Measurements from ENCODE around the gene ACE. TPM values are rescaled to one million over a fixed set of nuclear protein-coding genes. Genes with fewer than 3 reads are reported as not detected.

The ACE gene
- total RNA-seq, 5 donors from 2014 or later (not counting 1 experiment from before 2014, with no cell fraction given), result 4.1 to 37.0 (median 12.8) TPM

DNA sequence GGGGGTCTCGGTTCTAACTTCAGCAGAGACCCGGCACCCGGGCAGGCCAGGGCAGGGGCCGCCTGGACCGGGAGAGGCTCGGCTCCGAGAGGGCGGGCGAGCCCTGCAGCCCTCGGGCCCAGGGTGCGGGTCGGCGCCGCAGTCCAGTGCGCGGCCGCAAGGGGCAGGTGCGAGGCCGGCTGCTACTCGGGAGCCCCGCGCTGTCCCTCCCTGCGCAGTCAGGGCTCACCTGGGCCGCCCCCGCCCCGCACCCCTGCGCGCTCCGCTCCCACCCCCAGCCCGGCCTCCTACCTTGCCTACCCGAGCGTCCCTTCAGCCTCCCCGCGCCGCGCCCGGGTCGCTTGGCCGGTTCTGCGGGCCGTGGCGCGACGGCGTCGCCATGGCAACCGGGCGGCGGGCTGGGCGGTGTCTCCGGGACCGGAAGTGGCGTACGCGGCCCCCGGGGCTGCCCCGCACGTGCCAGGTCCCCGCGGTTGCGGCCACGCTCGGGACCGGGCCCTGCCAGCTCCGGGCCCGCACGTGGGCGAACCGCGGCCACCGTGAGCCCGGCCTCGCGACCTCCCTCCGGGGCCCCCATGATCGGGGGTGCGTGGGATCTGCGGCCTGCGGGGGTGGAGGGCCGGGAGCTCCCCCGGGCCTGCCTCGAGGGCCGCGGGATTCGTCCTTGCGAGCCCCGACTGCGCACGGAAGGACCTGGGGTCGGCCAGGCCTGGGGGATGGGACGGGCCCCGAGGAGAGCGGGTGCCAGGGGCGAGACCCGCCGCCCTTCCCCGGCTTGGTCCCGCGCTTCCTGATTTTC lies 30.7 kb upstream of the ACE start, which contains the start of gene CYB561:
Gene CYB561 (minus strand): TSS at position 353 of the 799 bp plus-strand sequence. CDS start 8,759 bp downstream, outside the sequence.
- CTCF ChIA-PET, result interaction anchor here in 1 of 2 donors (1.0 to 1.9 kb wide), 3 partner anchors 21 to 176 kb away, joined by 3 to 13 read pairs (median 7); partner anchors contain the start of gene MAP3K3
- POLR2A ChIA-PET, result interaction anchor here in 1 of 2 donors (0.6 kb wide), 1 partner anchor 25 kb away, joined by 3 read pairs; no protein-coding TSS in a partner anchor
- WGBS (ENCODE audit: insufficient coverage), result 1% methylated on average over 98 of the region's 99 CpGs

DNA sequence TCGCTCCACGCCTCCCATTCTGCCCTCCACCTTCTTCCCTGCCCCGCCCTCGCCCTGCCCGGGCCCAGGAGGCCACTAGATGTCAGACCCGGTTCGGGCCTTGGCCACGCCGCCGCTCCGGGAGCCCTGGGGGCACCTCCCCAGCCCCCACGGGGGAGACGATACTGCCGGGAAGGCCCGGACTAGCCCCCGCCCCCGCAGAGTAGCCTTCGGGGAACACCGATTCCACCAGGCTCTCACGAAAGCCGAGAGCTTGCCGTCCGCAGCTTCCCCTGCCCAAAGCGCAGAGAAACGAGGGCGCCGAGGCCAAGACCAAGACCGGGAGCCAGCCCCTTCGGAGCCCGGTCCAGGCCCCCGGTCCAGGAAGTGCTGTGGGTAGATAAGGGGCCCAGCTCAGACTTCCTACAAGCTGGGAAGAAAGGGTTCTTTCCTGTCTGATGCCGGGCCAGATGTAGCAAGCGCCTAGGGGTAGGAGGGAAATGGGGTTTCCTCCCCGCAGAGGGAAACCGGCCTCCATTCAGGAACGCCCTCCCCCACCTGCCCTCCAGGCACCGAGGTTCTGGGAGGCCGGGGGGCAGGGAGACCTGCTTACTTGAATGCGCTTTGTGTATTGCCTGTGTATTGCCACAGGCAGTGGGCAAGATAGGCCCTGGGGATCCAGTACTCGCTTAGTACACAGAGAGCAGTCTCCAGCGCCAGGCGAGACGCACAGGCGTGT lies 29.9 kb upstream of the ACE start:
- DNase-seq (peak in 27 of 35 experiments; percentile 10 to 61 (median 29)), ATAC-seq (replicated peaks in 1 of 4) (peak; percentile 7 to 27 (median 22))
- peaks cover 2 to 17% of the 10 kb centered on the region in 2 experiments for H3K27me3 ChIP-seq (replicated peaks in 1 of 2; ENCODE audit: control insufficient read depth in 2 of 2, extremely low read depth in 1 of 2, insufficient read depth in 2 of 2, low read length in 1 of 2)
- no peaks in the 10 kb centered on the region for H3K36me3 Mint-ChIP-seq
- H3K4me3 Mint-ChIP-seq, result peak overlapping the region; percentile 70 to 77 (median 71)
- peaks cover 12 to 42% of the 10 kb centered on the region in 2 experiments for H3K4me1 ChIP-seq (ENCODE audit: control insufficient read depth in 1 of 2, extremely low read depth in 1 of 2, insufficient read depth in 2 of 2, low read length in 2 of 2)
- H3K27me3 Mint-ChIP-seq, result peaks cover 0 to 4% of the 10 kb centered on the region in 2 donors
- peak overlapping the region; percentile 96 for H3K27ac ChIP-seq (ENCODE audit: low read length)
- WGBS (ENCODE audit: insufficient coverage), result 11% methylated on average over 35 of the region's 44 CpGs
- peak overlapping the region; percentile 80 to 89 for H3K27ac Mint-ChIP-seq
- no peaks in the 10 kb centered on the region for H3K9me3 Mint-ChIP-seq
- H3K4me3 ChIP-seq (ENCODE audit: control insufficient read depth in 1 of 2, extremely low read depth in 1 of 2, low read length in 1 of 2), result peak overlapping the region; percentile 71 to 80
- no peaks in the 10 kb centered on the region for H3K36me3 ChIP-seq (ENCODE audit: control insufficient read depth in 2 of 2, extremely low read depth in 1 of 2, insufficient read depth in 1 of 2, low read length in 1 of 2)
- ChIA-PET POLR2A (interaction anchor here (0.6 kb wide), 2 partner anchors 24 to 250 kb away, joined by 3 read pairs; no protein-coding TSS in a partner anchor), CTCF (interaction anchor here in 1 of 2 donors (1.0 kb wide), 1 partner anchor 164 kb away, joined by 3 read pairs; no protein-coding TSS in a partner anchor)
- no peaks in the 10 kb centered on the region for H3K9me3 ChIP-seq
- peaks cover 26 to 47% (median 27%) of the 10 kb centered on the region in 3 donors for H3K4me1 Mint-ChIP-seq

More for the DNA sequence above, 30.7 kb upstream of the ACE start, which contains the start of gene CYB561:
- H3K9me3 Mint-ChIP-seq, result no peaks in the 10 kb centered on the region
- H3K27me3 Mint-ChIP-seq, result no peaks in the 10 kb centered on the region
- no peaks in the 10 kb centered on the region for H3K9me3 ChIP-seq
- peak within 1 kb of the TSS; percentile 92 to 95 for H3K27ac Mint-ChIP-seq
- DNase-seq (peak in 34 of 35 experiments; percentile 27 to 83 (median 46)), ATAC-seq (replicated peaks in 1 of 4) (peak; percentile 61 to 75 (median 70))
- H3K4me1 ChIP-seq (ENCODE audit: control insufficient read depth in 1 of 2, extremely low read depth in 1 of 2, insufficient read depth in 2 of 2, low read length in 2 of 2), result peaks cover 12 to 43% of the 10 kb centered on the region in 2 experiments
- H3K36me3 Mint-ChIP-seq, result no peaks in the 10 kb centered on the region
- peak within 1 kb of the TSS; percentile 71 to 80 for H3K4me3 ChIP-seq (ENCODE audit: control insufficient read depth in 1 of 2, extremely low read depth in 1 of 2, low read length in 1 of 2)
- H3K27me3 ChIP-seq (replicated peaks in 1 of 2; ENCODE audit: control insufficient read depth in 2 of 2, extremely low read depth in 1 of 2, insufficient read depth in 2 of 2, low read length in 1 of 2), result peaks cover 2 to 15% of the 10 kb centered on the region in 2 experiments
- peaks cover 26 to 49% (median 27%) of the 10 kb centered on the region in 3 donors for H3K4me1 Mint-ChIP-seq
- H3K4me3 Mint-ChIP-seq, result peak within 1 kb of the TSS; percentile 70 to 82 (median 76)
- H3K27ac ChIP-seq (ENCODE audit: low read length), result peak within 1 kb of the TSS; percentile 96
- no peaks in the 10 kb centered on the region for H3K36me3 ChIP-seq (ENCODE audit: control insufficient read depth in 2 of 2, extremely low read depth in 1 of 2, insufficient read depth in 1 of 2, low read length in 1 of 2)

DNA sequence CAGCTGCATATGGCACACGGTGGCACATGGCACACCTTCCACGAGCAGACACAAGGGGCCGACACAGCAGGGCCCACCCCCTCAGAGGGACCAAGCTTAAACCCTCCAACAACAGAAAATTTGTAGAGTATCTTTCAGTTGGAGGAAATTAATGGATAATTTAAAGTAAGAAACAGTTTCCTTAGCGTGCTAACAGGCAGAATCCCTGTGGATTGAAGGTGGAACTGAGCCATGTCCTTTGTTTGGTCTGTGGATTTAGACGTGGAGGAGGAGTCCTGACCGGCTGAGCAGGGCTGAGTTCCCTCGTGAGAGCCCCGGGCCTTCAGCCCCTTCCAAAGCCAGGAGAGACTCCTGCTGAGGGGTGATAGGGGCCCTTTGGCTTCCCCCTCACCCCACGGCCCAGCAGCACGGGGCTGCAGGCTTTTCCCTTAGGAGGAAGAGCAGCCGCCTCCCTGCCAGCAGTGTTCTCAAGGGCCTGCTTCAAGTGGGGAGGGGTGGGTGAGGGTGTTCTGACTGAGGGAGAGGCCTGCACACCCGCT lies 29.3 kb upstream of the ACE start:
- peak overlapping the region; percentile 71 to 80 for H3K4me3 ChIP-seq (ENCODE audit: control insufficient read depth in 1 of 2, extremely low read depth in 1 of 2, low read length in 1 of 2)
- no peak for DNase-seq
- H3K4me3 Mint-ChIP-seq, result peak overlapping the region; percentile 70 to 77 (median 71)
- ChIA-PET CTCF (no interaction called here), POLR2A (interaction anchor here in 1 of 2 donors (0.6 kb wide), 1 partner anchor 250 kb away, joined by 3 read pairs; no protein-coding TSS in a partner anchor)
- no peaks in the 10 kb centered on the region for H3K36me3 Mint-ChIP-seq
- peaks cover 12 to 42% of the 10 kb centered on the region in 2 experiments for H3K4me1 ChIP-seq (ENCODE audit: control insufficient read depth in 1 of 2, extremely low read depth in 1 of 2, insufficient read depth in 2 of 2, low read length in 2 of 2)
- 100% methylated on average over 1 of the region's 12 CpGs for WGBS (ENCODE audit: insufficient coverage)
- H3K27ac Mint-ChIP-seq, result peak overlapping the region; percentile 80 to 89
- H3K4me1 Mint-ChIP-seq, result peaks cover 24 to 45% (median 26%) of the 10 kb centered on the region in 3 donors
- H3K36me3 ChIP-seq (ENCODE audit: control insufficient read depth in 2 of 2, extremely low read depth in 1 of 2, insufficient read depth in 1 of 2, low read length in 1 of 2), result no peaks in the 10 kb centered on the region
- H3K9me3 Mint-ChIP-seq, result no peaks in the 10 kb centered on the region
- H3K9me3 ChIP-seq, result no peaks in the 10 kb centered on the region
- peaks cover 2 to 17% of the 10 kb centered on the region in 2 experiments for H3K27me3 ChIP-seq (replicated peaks in 1 of 2; ENCODE audit: control insufficient read depth in 2 of 2, extremely low read depth in 1 of 2, insufficient read depth in 2 of 2, low read length in 1 of 2)
- H3K27me3 Mint-ChIP-seq, result peaks cover 0 to 6% of the 10 kb centered on the region in 2 donors
- ATAC-seq (replicated peaks in 1 of 4), result peak in 1 of 4 experiments; percentile 17
- H3K27ac ChIP-seq (ENCODE audit: low read length), result peak overlapping the region; percentile 96

DNA sequence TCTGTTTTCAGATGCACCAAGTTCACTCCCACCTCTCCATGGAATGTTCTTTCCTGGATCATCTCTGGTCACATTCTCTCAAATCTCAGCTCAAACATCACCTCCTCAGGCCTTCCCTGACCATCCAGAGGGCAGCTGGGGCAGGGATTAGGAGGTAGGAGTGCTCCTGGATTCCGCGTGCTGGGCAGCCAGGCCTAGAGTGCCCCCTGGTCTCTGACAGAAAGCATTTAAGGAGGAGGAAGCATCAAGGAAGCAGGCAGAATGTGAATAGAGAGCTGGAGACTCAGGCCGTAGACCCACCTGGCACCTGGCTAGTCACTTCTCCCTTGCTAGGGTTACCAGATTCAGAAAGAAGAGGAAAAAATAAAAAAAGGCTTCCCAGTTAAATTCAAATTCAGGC lies 28.2 kb upstream of the ACE start:
- WGBS (ENCODE audit: insufficient coverage), result no CpG with 5 or more reads among the region's 3 CpGs
- ChIA-PET CTCF (no interaction called here), POLR2A (interaction anchor here in 1 of 2 donors (0.6 kb wide), 1 partner anchor 106 kb away, joined by 3 read pairs; no protein-coding TSS in a partner anchor)
- peaks cover 12 to 42% of the 10 kb centered on the region in 2 experiments for H3K4me1 ChIP-seq (ENCODE audit: control insufficient read depth in 1 of 2, extremely low read depth in 1 of 2, insufficient read depth in 2 of 2, low read length in 2 of 2)
- no peaks in the 10 kb centered on the region for H3K36me3 Mint-ChIP-seq
- no peaks in the 10 kb centered on the region for H3K9me3 Mint-ChIP-seq
- no peaks in the 10 kb centered on the region for H3K36me3 ChIP-seq (ENCODE audit: control insufficient read depth in 2 of 2, extremely low read depth in 1 of 2, insufficient read depth in 1 of 2, low read length in 1 of 2)
- no peaks in the 10 kb centered on the region for H3K9me3 ChIP-seq
- H3K27ac Mint-ChIP-seq, result peak overlapping the region; percentile 60 to 87
- H3K4me3 Mint-ChIP-seq, result peak overlapping the region in 1 of 3 donors; percentile 48
- no peak for DNase-seq
- peaks cover 2 to 19% of the 10 kb centered on the region in 2 experiments for H3K27me3 ChIP-seq (replicated peaks in 1 of 2; ENCODE audit: control insufficient read depth in 2 of 2, extremely low read depth in 1 of 2, insufficient read depth in 2 of 2, low read length in 1 of 2)
- peaks cover 23 to 39% (median 26%) of the 10 kb centered on the region in 3 donors for H3K4me1 Mint-ChIP-seq
- no peak for ATAC-seq (replicated peaks in 1 of 4)
- H3K4me3 ChIP-seq (ENCODE audit: control insufficient read depth in 1 of 2, extremely low read depth in 1 of 2, low read length in 1 of 2), result no peak overlapping the region
- H3K27me3 Mint-ChIP-seq, result peaks cover 0 to 6% of the 10 kb centered on the region in 2 donors
- H3K27ac ChIP-seq (ENCODE audit: low read length), result no peak overlapping the region

DNA sequence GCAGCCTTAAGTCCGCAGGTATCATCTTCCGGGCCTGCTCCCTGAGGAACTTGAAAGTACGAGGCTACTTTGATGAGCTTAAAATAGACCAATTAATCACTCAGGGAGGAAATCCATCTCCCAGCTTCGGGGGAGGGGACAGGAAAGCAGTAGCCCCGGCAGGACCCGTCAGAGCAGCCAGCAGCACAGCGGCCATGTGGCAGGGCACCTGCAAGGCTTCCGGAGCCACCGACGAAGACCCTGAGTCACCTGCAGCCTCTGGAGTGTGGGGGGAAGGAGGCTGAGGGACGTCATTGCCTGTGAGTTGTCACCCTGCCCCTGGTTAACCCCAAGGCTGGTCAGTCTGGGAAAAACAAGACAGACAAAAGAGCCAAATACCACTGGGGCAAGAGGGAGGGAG lies 26.3 kb upstream of the ACE start:
- ChIA-PET POLR2A (no interaction called here), CTCF (no interaction called here)
- Histone ChIP-seq H3K4me1 (ENCODE audit: control insufficient read depth in 1 of 2, extremely low read depth in 1 of 2, insufficient read depth in 2 of 2, low read length in 2 of 2) (peaks cover 12 to 30% of the 10 kb centered on the region in 2 experiments), H3K27ac (ENCODE audit: low read length) (no peak overlapping the region), H3K4me3 (ENCODE audit: control insufficient read depth in 1 of 2, extremely low read depth in 1 of 2, low read length in 1 of 2) (no peak overlapping the region), H3K27me3 (replicated peaks in 1 of 2; ENCODE audit: control insufficient read depth in 2 of 2, extremely low read depth in 1 of 2, insufficient read depth in 2 of 2, low read length in 1 of 2) (peaks cover 0 to 21% of the 10 kb centered on the region in 2 experiments), H3K36me3 (ENCODE audit: control insufficient read depth in 2 of 2, extremely low read depth in 1 of 2, insufficient read depth in 1 of 2, low read length in 1 of 2) (no peaks in the 10 kb centered on the region), H3K9me3 (no peaks in the 10 kb centered on the region)
- WGBS (ENCODE audit: insufficient coverage), result 14% methylated on average over 10 of the region's 11 CpGs
- peak overlapping the region in 1 of 2 donors; percentile 39 for H3K27ac Mint-ChIP-seq
- no peak overlapping the region for H3K4me3 Mint-ChIP-seq
- DNase-seq (peak in 1 of 35 experiments; percentile 22), ATAC-seq (replicated peaks in 1 of 4) (no peak)
- no peaks in the 10 kb centered on the region for H3K36me3 Mint-ChIP-seq
- peaks cover 11 to 25% (median 17%) of the 10 kb centered on the region in 3 donors for H3K4me1 Mint-ChIP-seq
- no peaks in the 10 kb centered on the region for H3K9me3 Mint-ChIP-seq
- H3K27me3 Mint-ChIP-seq, result peaks cover 0 to 6% of the 10 kb centered on the region in 2 donors

Measured in T-cell (primary cell).